K562 (cell line): ENCODE data around the gene ILK. TPM values are rescaled to one million over a fixed set of nuclear protein-coding genes. Genes with fewer than 3 reads are reported as not detected.
A peak's percentile ranks its signal among the peaks of the same experiment; 100 is the strongest.

ENCODE experiments used
- CREM ChIP-seq: IDR thresholded peaks from 2 replicates; pipeline ENCODE4 v1.6.1; 2014; ENCODE audit warnings: antibody characterized with exemption, low read depth
- CXXC5 ChIP-seq: fragments of 250-450 bp; sonication (Bioruptor Pico); IDR thresholded peaks from 2 replicates; pipeline ENCODE4 v1.8.0; 2022; ENCODE audit warnings: inconsistent platforms, mild to moderate bottlenecking, moderate library complexity
- ELF1 ChIP-seq: fragments of 200-800 bp; sonication (Bioruptor generic); IDR thresholded peaks from 2 replicates; pipeline ENCODE4 v1.6.1; 2016; ENCODE audit warnings: missing genetic modification characterization, missing compliant biosample characterization
- JUND ChIP-seq, 2 experiments: IDR thresholded peaks; 2 replicates in 1 of 2; 3 replicates in 1 of 2; pipeline ENCODE4 v1.6.1; 2011; ENCODE audit warnings: borderline replicate concordance in 2 of 2, low read depth in 2 of 2, low read length in 2 of 2, improper control_type of control experiment in 1 of 2, missing biosample characterization in 1 of 2, missing genetic modification characterization in 1 of 2, missing genetic modification reagents in 1 of 2
- MEF2A ChIP-seq: IDR thresholded peaks from 2 replicates; pipeline ENCODE4 v1.6.1; 2011; ENCODE audit warnings: low read depth, mild to moderate bottlenecking, low read length, moderate library complexity; ENCODE audit not compliant: control insufficient read depth
- NFYB ChIP-seq: IDR thresholded peaks from 2 replicates; pipeline ENCODE4 v1.6.1; 2011; ENCODE audit warnings: mild to moderate bottlenecking, moderate library complexity; ENCODE audit not compliant: insufficient read length; ENCODE audit errors: extremely low read depth
- NRF1 ChIP-seq, 2 experiments: fragments of 450-650 bp; IDR thresholded peaks in 1 of 2; conservative IDR thresholded peaks in 1 of 2; 2 replicates each; pipeline ENCODE4 v1.6.1; 2014; ENCODE audit warnings: mild to moderate bottlenecking in 2 of 2
- PML ChIP-seq: IDR thresholded peaks from 2 replicates; pipeline ENCODE4 v1.6.1; 2012; ENCODE audit warnings: low read length, inconsistent platforms
- RBFOX2 ChIP-seq: fragments of 200-400 bp; formaldehyde crosslinking; IDR thresholded peaks from 2 replicates; pipeline ENCODE4 v1.6.1; 2017; ENCODE audit warnings: low read depth, mild to moderate bottlenecking, low read length, moderate library complexity
- SMARCA5 ChIP-seq: fragments of 450-650 bp; IDR thresholded peaks from 2 replicates; pipeline ENCODE4 v1.6.1; 2016
- ZNF311 ChIP-seq: fragments of 250-450 bp; sonication (Bioruptor Pico); IDR thresholded peaks from 2 replicates; pipeline ENCODE4 v1.4.0; 2020; ENCODE audit warnings: mild to moderate bottlenecking, moderate library complexity
- polyA plus RNA-seq, 8 experiments: library from polyadenylated mRNA; depleted of rRNA in 4 of 8; stranded (reverse) in 5 of 8; unstranded in 3 of 8; fragments of >200 nt; fragmentation: Nextera tagmentation in 2 of 8; fragmentation: Illumina TruSeq in 1 of 8; extraction: Ambion mirVana in 2 of 8; extraction: Trizol in 1 of 8; gene quantifications; 2 replicates each; pipeline versions ENCODE4 v1.2.1 to v1.2.3, GENCODE V29; 2011 to 2014; ENCODE audit warnings: inconsistent platforms in 1 of 8, missing spikeins in 1 of 8
- total RNA-seq, 7 experiments: library from RNA; depleted of rRNA in 6 of 7; stranded (reverse); fragments of >200 nt in 6 of 7; fragmentation: Illumina TruSeq in 2 of 7; extraction: Trizol in 2 of 7; gene quantifications; 2 replicates each; pipeline versions ENCODE4 v1.2.1 to v1.2.3, GENCODE V29; 2011 to 2021; ENCODE audit warnings: low replicate concordance in 1 of 7
- TF ChIP-seq, protein P1 (sequence below): sonication (generic); formaldehyde crosslinking; IDR thresholded peaks from 2 replicates; pipeline ENCODE4 v1.8.1; 2023; ENCODE audit warnings: mild to moderate bottlenecking, missing genetic modification reagents
- TF ChIP-seq, protein P2 (sequence below): fragments of 250-450 bp; sonication (Bioruptor Pico); IDR thresholded peaks from 2 replicates; pipeline ENCODE4 v1.9.0; 2021; ENCODE audit warnings: mild to moderate bottlenecking, inconsistent platforms
- TF ChIP-seq, protein P3 (sequence below): fragments of 250-450 bp; sonication (Bioruptor Pico); IDR thresholded peaks from 2 replicates; pipeline ENCODE4 v1.4.0; 2020; ENCODE audit warnings: mild to moderate bottlenecking
- TF ChIP-seq, protein P4 (sequence below): sonication (generic); formaldehyde crosslinking; IDR thresholded peaks from 2 replicates; pipeline ENCODE4 v1.9.0; 2022; ENCODE audit warnings: mild to moderate bottlenecking, missing genetic modification reagents
- TF ChIP-seq, protein P5 (sequence below): fragments of 450-650 bp; IDR thresholded peaks from 2 replicates; pipeline ENCODE4 v1.6.1; 2018; ENCODE audit not compliant: partially characterized antibody

The ILK gene
- total and polyA plus RNA-seq, 9 of the 15 experiments (the other 6 are each of a cell fraction or from before 2014, with no cell fraction given), result 43.3 to 95.9 (median 58.9) TPM

DNA sequence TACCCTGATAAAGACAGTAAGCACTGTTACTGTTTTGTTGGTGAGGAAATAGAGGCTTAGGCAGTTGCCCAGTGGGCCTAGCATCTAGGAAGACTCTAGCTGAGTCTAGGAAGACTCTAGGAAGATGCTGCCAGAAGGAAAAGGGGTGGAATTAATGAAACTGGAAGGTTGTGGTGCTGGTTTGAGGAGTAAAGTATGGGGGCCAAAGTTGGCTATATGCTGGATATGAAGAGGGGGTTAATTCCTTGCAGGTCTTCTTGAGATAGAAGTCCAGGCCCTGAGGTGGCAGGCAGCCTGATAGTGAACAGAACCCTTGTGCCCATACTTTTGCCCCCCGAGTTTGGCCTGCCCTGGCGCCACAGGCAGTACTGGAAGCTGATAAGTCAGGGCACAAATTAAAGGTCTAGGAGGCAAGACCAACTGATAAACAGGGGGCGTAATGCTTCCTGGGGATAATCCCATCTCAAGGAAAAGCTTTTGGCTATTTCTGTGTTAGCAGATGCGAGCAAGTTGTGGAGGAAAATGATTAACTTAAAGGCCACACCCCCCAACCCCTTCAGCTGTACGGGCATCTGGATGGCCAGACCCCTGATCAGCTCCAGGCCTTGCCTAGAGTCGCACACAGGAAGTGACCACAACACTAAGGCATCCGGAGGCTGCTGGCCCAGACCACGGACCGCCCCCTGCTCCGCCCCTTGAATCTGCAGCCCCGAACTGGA is 3.1 kb downstream of the ILK start (continued):
- TF ChIP-seq, protein P1, sequence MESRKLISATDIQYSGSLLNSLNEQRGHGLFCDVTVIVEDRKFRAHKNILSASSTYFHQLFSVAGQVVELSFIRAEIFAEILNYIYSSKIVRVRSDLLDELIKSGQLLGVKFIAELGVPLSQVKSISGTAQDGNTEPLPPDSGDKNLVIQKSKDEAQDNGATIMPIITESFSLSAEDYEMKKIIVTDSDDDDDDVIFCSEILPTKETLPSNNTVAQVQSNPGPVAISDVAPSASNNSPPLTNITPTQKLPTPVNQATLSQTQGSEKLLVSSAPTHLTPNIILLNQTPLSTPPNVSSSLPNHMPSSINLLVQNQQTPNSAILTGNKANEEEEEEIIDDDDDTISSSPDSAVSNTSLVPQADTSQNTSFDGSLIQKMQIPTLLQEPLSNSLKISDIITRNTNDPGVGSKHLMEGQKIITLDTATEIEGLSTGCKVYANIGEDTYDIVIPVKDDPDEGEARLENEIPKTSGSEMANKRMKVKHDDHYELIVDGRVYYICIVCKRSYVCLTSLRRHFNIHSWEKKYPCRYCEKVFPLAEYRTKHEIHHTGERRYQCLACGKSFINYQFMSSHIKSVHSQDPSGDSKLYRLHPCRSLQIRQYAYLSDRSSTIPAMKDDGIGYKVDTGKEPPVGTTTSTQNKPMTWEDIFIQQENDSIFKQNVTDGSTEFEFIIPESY (CRISPR knock-in tag), result no peak
- TF ChIP-seq, protein P2, sequence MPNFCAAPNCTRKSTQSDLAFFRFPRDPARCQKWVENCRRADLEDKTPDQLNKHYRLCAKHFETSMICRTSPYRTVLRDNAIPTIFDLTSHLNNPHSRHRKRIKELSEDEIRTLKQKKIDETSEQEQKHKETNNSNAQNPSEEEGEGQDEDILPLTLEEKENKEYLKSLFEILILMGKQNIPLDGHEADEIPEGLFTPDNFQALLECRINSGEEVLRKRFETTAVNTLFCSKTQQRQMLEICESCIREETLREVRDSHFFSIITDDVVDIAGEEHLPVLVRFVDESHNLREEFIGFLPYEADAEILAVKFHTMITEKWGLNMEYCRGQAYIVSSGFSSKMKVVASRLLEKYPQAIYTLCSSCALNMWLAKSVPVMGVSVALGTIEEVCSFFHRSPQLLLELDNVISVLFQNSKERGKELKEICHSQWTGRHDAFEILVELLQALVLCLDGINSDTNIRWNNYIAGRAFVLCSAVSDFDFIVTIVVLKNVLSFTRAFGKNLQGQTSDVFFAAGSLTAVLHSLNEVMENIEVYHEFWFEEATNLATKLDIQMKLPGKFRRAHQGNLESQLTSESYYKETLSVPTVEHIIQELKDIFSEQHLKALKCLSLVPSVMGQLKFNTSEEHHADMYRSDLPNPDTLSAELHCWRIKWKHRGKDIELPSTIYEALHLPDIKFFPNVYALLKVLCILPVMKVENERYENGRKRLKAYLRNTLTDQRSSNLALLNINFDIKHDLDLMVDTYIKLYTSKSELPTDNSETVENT (CRISPR knock-in tag), result no peak
- 0 out of 2 replicates have a peak, but pooled peaks have one; percentile 21 for TF ChIP-seq ZNF311 (CRISPR knock-in tag)
- no peak; the same call in 1 of the 2 replicates for TF ChIP-seq PML
- TF ChIP-seq, protein P3, sequence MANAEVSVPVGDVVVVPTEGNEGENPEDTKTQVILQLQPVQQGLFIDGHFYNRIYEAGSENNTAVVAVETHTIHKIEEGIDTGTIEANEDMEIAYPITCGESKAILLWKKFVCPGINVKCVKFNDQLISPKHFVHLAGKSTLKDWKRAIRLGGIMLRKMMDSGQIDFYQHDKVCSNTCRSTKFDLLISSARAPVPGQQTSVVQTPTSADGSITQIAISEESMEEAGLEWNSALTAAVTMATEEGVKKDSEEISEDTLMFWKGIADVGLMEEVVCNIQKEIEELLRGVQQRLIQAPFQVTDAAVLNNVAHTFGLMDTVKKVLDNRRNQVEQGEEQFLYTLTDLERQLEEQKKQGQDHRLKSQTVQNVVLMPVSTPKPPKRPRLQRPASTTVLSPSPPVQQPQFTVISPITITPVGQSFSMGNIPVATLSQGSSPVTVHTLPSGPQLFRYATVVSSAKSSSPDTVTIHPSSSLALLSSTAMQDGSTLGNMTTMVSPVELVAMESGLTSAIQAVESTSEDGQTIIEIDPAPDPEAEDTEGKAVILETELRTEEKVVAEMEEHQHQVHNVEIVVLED, result no peak
- peak; percentile 32; the same call in 1 of the 2 replicates for TF ChIP-seq CXXC5 (CRISPR knock-in tag)
- TF ChIP-seq, protein P4, sequence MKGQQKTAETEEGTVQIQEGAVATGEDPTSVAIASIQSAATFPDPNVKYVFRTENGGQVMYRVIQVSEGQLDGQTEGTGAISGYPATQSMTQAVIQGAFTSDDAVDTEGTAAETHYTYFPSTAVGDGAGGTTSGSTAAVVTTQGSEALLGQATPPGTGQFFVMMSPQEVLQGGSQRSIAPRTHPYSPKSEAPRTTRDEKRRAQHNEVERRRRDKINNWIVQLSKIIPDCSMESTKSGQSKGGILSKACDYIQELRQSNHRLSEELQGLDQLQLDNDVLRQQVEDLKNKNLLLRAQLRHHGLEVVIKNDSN (CRISPR knock-in tag), result no peak
- TF ChIP-seq, protein P5, sequence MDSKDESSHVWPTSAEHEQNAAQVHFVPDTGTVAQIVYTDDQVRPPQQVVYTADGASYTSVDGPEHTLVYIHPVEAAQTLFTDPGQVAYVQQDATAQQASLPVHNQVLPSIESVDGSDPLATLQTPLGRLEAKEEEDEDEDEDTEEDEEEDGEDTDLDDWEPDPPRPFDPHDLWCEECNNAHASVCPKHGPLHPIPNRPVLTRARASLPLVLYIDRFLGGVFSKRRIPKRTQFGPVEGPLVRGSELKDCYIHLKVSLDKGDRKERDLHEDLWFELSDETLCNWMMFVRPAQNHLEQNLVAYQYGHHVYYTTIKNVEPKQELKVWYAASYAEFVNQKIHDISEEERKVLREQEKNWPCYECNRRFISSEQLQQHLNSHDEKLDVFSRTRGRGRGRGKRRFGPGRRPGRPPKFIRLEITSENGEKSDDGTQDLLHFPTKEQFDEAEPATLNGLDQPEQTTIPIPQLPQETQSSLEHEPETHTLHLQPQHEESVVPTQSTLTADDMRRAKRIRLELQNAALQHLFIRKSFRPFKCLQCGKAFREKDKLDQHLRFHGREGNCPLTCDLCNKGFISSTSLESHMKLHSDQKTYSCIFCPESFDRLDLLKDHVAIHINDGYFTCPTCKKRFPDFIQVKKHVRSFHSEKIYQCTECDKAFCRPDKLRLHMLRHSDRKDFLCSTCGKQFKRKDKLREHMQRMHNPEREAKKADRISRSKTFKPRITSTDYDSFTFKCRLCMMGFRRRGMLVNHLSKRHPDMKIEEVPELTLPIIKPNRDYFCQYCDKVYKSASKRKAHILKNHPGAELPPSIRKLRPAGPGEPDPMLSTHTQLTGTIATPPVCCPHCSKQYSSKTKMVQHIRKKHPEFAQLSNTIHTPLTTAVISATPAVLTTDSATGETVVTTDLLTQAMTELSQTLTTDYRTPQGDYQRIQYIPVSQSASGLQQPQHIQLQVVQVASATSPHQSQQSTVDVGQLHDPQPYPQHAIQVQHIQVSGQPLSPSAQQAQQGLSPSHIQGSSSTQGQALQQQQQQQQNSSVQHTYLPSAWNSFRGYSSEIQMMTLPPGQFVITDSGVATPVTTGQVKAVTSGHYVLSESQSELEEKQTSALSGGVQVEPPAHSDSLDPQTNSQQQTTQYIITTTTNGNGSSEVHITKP, result peak; percentile 81
- 0 out of 2 replicates have a peak, but pooled peaks have one; percentile 4 for TF ChIP-seq MEF2A
- peak; percentile 38 to 50; a peak in 3 of 4 replicates for TF ChIP-seq NRF1 (conservative IDR thresholded peaks at IDR 0.05 in 1 of 2, IDR thresholded peaks at IDR 0.05 in 1 of 2)
- TF ChIP-seq JUND (IDR thresholded peaks at IDR 0.05; ENCODE audit: borderline replicate concordance, low read depth, low read length), result peak; percentile 98
- TF ChIP-seq JUND (tag; IDR thresholded peaks at IDR 0.05; ENCODE audit: borderline replicate concordance, low read depth, low read length), result peak; percentile 94; the same call in 2 of the 3 replicates
- peak; percentile 70 for TF ChIP-seq CREM
- peak; percentile 68; the same call in 1 of the 2 replicates for TF ChIP-seq ELF1 (tag)
- no peak for TF ChIP-seq SMARCA5
- no peak for TF ChIP-seq NFYB
- TF ChIP-seq RBFOX2, result peak; percentile 64
